Activated naive CD8-positive, alpha-beta T cell treated with anti-CD3 and anti-CD28 coated beads, Interleukin-2, amount 50 U/mL, for 16 hours (primary cell): Measurements from ENCODE around the gene COL24A1.
"Not testable (repeated sequence)": the region's sequence is repeated elsewhere in the genome, so short reads cannot be mapped to it uniquely, and the experiment has no call there.

Source experiments
- DNase-seq: peaks from one replicate; pipeline ENCODE4 v3.0.0-alpha.2; 2020; ENCODE audit warnings: low read depth, low spot score

The COL24A1 gene

GRCh38 chr1:86084998-86085397, 71.6 kb downstream of the COL24A1 start:
- no peak for DNase-seq

GRCh38 chr1:86082183-86082582, 74.4 kb downstream of the COL24A1 start:
- DNase-seq = no peak

GRCh38 chr1:86072474-86072873, 84.1 kb downstream of the COL24A1 start:
- not testable (repeated sequence) for DNase-seq

GRCh38 chr1:86071870-86072269, 84.7 kb downstream of the COL24A1 start:
- not testable (repeated sequence) for DNase-seq

GRCh38 chr1:86069757-86070145, 86.8 kb downstream of the COL24A1 start:
- DNase-seq = no peak

- no peak for DNase-seq
These were observed 87.5 kb downstream of the COL24A1 start for GRCh38 chr1:86068841-86069756.

GRCh38 chr1:86068271-86068721, 88.3 kb downstream of the COL24A1 start:
- DNase-seq = no peak

GRCh38 chr1:86067626-86068025, 88.9 kb downstream of the COL24A1 start:
- DNase-seq = no peak

- no peak for DNase-seq
These were observed 91.7 kb downstream of the COL24A1 start for GRCh38 chr1:86064899-86065298.

GRCh38 chr1:86063721-86064120, 92.9 kb downstream of the COL24A1 start:
- DNase-seq = no peak

- no peak for DNase-seq
These were observed 94.1 kb downstream of the COL24A1 start for GRCh38 chr1:86062453-86062852.

GRCh38 chr1:86061551-86061990, 95.0 kb downstream of the COL24A1 start:
- DNase-seq = no peak

- no peak for DNase-seq
These were observed 102.2 kb downstream of the COL24A1 start for GRCh38 chr1:86054396-86054795.

- DNase-seq = no peak
These were observed 103.4 kb downstream of the COL24A1 start for GRCh38 chr1:86052948-86053698.

- DNase-seq = no peak
These were observed 121.5 kb downstream of the COL24A1 start for GRCh38 chr1:86035101-86035500.

GRCh38 chr1:86030180-86030579, 126.4 kb downstream of the COL24A1 start:
- DNase-seq = no peak

GRCh38 chr1:86018283-86018923, 138.2 kb downstream of the COL24A1 start:
- DNase-seq = no peak

- no peak for DNase-seq
These were observed 140.4 kb downstream of the COL24A1 start for GRCh38 chr1:86016076-86016759.

GRCh38 chr1:86015375-86015774, 141.2 kb downstream of the COL24A1 start:
- DNase-seq = no peak

GRCh38 chr1:86000601-86001000, 156.0 kb downstream of the COL24A1 start:
- DNase-seq = no peak

- no peak for DNase-seq
These were observed 158.3 kb downstream of the COL24A1 start for GRCh38 chr1:85998105-85998855.
